BJ (cell line): ENCODE data around the gene TCP11. TPM values are rescaled to one million over a fixed set of nuclear protein-coding genes. Genes with fewer than 3 reads are reported as not detected.

ENCODE experiments used
- CTCF ChIA-PET: fragments of 350-600 bp; formaldehyde crosslinking; extraction: SDS; loops from one replicate; lab custom pipeline; 2021; ENCODE audit warnings: antibody characterized with exemption, inconsistent platforms; lab: Yijun Ruan, JAX
- POLR2A ChIA-PET: fragments of 300-600 bp; sonication (Branson Sonifier 250); formaldehyde crosslinking; extraction: SDS; loops from one replicate; lab custom pipeline; 2021; ENCODE audit warnings: antibody characterized with exemption; lab: Charles Lee
- DNase-seq: peaks from one replicate; pipeline ENCODE4 v3.0.0-alpha.2; 2011; ENCODE audit warnings: low read depth
- H3K27me3 ChIP-seq: 2 replicates; pipeline ENCODE4 v1.6.0; 2011; ENCODE audit warnings: low read length; ENCODE audit not compliant: control insufficient read depth, insufficient read depth
- H3K36me3 ChIP-seq: 2 replicates; pipeline ENCODE4 v1.5.1; 2011; ENCODE audit warnings: low read length; ENCODE audit not compliant: control insufficient read depth, insufficient read depth
- H3K4me3 ChIP-seq: 2 replicates; pipeline ENCODE4 v1.5.1; 2011; ENCODE audit warnings: low read depth, mild to moderate bottlenecking, control low read depth, low read length
- CTCF ChIP-seq: IDR thresholded peaks from 2 replicates; pipeline ENCODE4 v1.5.1; 2011; ENCODE audit warnings: low read depth, mild to moderate bottlenecking, control low read depth, inconsistent platforms, low read length, moderate library complexity; ENCODE audit not compliant: insufficient read depth
- polyA plus RNA-seq: library from polyadenylated mRNA; depleted of rRNA; stranded (reverse); fragments of >200 nt; gene quantifications from 2 replicates; pipeline ENCODE4 v1.2.3, GENCODE V29; 2011

Gene TCP11
- polyA plus RNA-seq, 1 experiment, result 0.23 TPM

- H3K4me3 ChIP-seq, result no peak overlapping the region
- H3K27me3 ChIP-seq, result no peaks in the 10 kb centered on the region
- no peak for TF ChIP-seq CTCF
- ChIA-PET POLR2A (no interaction called here), CTCF (interaction anchor here (0.6 to 3.2 kb wide), 7 partner anchors 13 to 223 kb away, joined by 3 to 9 read pairs (median 3); partner anchors contain the start of gene TCP11)
- peaks cover 7% of the 10 kb centered on the region for H3K36me3 ChIP-seq
- DNase-seq, result no peak
Observed at GRCh38 chr6:35091346-35092083, 49.6 kb downstream of the TCP11 start.

GRCh38 chr6:35090734-35091133 lies 50.4 kb downstream of the TCP11 start:
- ChIA-PET POLR2A (no interaction called here), CTCF (interaction anchor here (1.1 to 2.1 kb wide), 2 partner anchors 12 to 103 kb away, joined by 3 to 7 read pairs; no protein-coding TSS in a partner anchor)
- H3K4me3 ChIP-seq, result no peak overlapping the region
- DNase-seq, result no peak
- H3K36me3 ChIP-seq, result peaks cover 12% of the 10 kb centered on the region
- H3K27me3 ChIP-seq, result no peaks in the 10 kb centered on the region
- no peak for TF ChIP-seq CTCF

DNA sequence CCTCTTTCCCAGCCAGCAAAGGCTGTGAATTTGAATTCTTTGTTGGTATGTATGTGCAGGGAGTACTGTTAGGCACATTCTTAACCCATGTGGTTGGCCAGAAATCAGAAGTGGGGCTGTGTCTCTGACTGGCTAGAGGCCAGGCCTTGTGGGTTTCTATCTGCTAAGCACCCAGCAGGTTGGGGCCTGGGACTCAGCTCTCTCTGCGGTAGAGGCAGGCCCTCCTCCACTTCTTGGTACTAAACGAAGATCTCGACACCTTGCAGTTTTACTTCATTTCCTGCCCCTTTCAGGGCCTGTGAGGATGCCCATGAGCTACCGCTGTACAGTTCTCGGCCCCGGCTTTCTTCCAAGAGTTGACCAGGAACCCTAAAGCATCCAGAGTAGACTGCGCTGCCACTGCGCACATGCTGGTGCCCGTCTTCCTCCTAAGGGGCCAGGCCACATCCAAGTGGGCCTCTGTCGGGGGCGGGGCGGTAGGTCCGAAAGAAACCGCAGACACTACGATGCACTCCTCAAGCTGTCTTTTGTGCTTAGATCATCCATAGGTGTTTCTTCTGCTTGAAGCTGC lies 51.1 kb downstream of the TCP11 start:
- ChIA-PET CTCF (interaction anchor here (0.6 to 2.1 kb wide), 4 partner anchors 20 to 103 kb away, joined by 3 to 7 read pairs (median 4); no protein-coding TSS in a partner anchor), POLR2A (no interaction called here)
- TF ChIP-seq CTCF, result no peak
- peak; percentile 51 for DNase-seq
- no peak overlapping the region for H3K4me3 ChIP-seq
- no peaks in the 10 kb centered on the region for H3K27me3 ChIP-seq
- H3K36me3 ChIP-seq, result peaks cover 15% of the 10 kb centered on the region

GRCh38 chr6:35089216-35089934 lies 51.8 kb downstream of the TCP11 start:
- POLR2A ChIA-PET, result no interaction called here
- H3K36me3 ChIP-seq, result peaks cover 15% of the 10 kb centered on the region

More at GRCh38 chr6:35089216-35089934, 51.8 kb downstream of the TCP11 start:
- DNase-seq, result no peak
- no peak overlapping the region for H3K4me3 ChIP-seq
- CTCF ChIA-PET, result interaction anchor here (0.6 to 2.1 kb wide), 4 partner anchors 19 to 102 kb away, joined by 3 to 7 read pairs (median 4); no protein-coding TSS in a partner anchor
- TF ChIP-seq CTCF, result no peak
- H3K27me3 ChIP-seq, result no peaks in the 10 kb centered on the region
